RPMI7951 (cell line): ENCODE data around the gene HOOK2. TPM values are rescaled to one million over a fixed set of nuclear protein-coding genes. Genes with fewer than 3 reads are reported as not detected.

Experiments
- DNase-seq: peaks from one replicate; pipeline ENCODE4 v3.0.0-alpha.2; 2012; ENCODE audit warnings: low read depth
- total RNA-seq: library from RNA; depleted of rRNA; stranded (reverse); fragments of >200 nt; shearing (Covaris generic); gene quantifications from 2 replicates; pipeline ENCODE4 v1.2.3, GENCODE V29; 2014

Gene HOOK2
- total RNA-seq, 1 experiment from 2014 or later, result 4.0 TPM

GRCh38 chr19:12793290-12794195 lies 18.2 kb upstream of the HOOK2 start:
- DNase-seq, result peak; percentile 92

- DNase-seq, result no peak
Observed at GRCh38 chr19:12792853-12793289, 17.5 kb upstream of the HOOK2 start.

- DNase-seq, result peak; percentile 64
Observed at GRCh38 chr19:12792051-12792852, 16.9 kb upstream of the HOOK2 start.

DNA sequence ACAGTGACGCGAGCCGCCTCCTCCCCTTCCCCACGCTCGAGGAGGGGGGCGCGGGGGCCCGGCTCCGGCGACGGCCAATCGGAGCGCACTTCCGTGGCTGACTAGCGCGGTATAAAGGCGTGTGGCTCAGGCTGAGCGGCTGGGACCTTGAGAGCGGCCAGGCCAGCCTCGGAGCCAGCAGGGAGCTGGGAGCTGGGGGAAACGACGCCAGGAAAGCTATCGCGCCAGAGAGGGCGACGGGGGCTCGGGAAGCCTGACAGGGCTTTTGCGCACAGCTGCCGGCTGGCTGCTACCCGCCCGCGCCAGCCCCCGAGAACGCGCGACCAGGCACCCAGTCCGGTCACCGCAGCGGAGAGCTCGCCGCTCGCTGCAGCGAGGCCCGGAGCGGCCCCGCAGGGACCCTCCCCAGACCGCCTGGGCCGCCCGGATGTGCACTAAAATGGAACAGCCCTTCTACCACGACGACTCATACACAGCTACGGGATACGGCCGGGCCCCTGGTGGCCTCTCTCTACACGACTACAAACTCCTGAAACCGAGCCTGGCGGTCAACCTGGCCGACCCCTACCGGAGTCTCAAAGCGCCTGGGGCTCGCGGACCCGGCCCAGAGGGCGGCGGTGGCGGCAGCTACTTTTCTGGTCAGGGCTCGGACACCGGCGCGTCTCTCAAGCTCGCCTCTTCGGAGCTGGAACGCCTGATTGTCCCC lies 16.1 kb upstream of the HOOK2 start, which contains the start of gene JUNB:
JUNB (plus strand) TSS at position 142 of the 706 bp plus-strand sequence; CDS start at position 428, 286 bp downstream.
- peak; percentile 97 for DNase-seq

GRCh38 chr19:12790628-12791344 lies 15.4 kb upstream of the HOOK2 start:
- DNase-seq, result no peak

DNA sequence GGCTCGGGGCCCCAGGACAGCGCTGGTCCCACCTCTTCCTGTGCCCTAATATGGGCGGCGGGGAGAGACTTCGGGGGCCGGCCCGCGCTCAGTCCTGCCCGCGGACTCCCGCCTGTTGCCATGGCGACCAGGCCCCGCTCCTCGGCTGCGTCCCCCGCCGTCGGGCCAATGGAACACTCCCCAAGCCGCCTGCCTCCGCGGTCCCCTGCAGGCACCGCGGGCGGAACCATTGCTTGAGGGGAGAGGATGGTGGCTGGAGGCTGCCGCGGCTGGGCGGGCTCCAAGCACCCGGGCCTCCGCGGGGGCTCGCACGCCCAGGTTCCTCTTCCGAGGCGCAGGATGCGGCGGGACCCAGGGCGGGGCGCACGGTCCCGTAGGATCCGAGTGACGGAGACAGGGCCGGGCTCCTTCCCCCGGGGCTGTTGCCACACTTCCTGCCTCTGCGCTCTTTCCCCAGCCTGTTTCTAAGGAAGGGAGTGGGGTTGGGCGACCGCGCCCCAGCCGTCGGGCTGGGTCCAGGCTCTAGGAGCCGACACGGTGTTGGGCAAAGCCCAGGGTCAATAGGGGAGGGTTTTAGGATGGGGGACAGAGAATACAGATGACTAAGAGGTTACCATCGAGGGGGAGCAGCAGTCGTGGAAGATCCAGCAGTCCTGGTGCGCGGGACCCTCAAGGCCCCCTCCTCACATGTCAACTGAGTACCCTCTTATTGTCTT lies 14.7 kb upstream of the HOOK2 start:
- peak; percentile 97 for DNase-seq

- no peak for DNase-seq
Observed at GRCh38 chr19:12789098-12789903, 13.9 kb upstream of the HOOK2 start.

DNA sequence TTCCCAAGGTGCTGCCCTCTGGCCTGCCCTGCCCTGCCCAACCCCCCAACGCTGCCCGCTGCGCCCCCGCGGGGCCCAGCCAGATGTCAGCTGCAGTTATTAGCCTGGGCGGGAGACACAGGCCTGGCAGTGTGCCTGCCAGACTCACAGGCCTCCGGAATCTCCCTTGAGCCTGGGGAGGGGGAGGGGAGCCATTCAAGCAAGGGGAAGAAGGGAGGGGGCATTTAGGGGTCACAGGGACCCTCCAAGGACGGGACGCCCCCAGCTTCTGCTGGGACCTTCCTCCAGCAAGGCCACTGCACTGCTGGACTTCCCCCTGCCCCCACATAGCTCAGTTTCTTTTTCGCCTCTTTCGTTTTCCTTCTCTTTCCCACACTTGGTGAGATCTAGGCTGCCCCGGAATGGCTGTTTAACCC lies 13.3 kb upstream of the HOOK2 start:
- peak; percentile 83 for DNase-seq

GRCh38 chr19:12788042-12788681 lies 12.8 kb upstream of the HOOK2 start:
- no peak for DNase-seq

DNA sequence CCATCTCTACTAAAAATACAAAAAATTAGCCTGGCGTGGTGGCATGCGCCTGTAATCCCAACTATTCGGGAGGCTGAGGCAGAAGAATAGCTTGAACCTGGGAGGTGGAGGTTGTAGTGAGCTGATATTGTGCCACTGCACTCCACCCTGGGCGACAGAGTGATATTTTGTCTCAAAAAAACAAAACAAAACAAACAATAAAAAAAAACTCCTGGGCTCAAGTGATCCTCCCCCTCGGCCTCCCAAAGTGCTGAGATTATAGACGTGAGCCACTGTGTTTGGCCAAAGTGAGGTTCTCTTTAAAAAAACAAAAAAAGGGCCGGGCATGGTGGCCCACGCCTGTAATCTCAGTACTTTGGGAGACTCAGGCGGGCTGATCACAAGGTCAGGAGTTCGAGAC lies 12.1 kb upstream of the HOOK2 start:
- no peak for DNase-seq

- DNase-seq, result no peak
Observed at GRCh38 chr19:12786952-12787351, 11.6 kb upstream of the HOOK2 start.

- DNase-seq, result peak; percentile 46
Observed at GRCh38 chr19:12786141-12786870, 11.0 kb upstream of the HOOK2 start.

- DNase-seq, result no peak
Observed at GRCh38 chr19:12785431-12786031, 10.2 kb upstream of the HOOK2 start.

DNA sequence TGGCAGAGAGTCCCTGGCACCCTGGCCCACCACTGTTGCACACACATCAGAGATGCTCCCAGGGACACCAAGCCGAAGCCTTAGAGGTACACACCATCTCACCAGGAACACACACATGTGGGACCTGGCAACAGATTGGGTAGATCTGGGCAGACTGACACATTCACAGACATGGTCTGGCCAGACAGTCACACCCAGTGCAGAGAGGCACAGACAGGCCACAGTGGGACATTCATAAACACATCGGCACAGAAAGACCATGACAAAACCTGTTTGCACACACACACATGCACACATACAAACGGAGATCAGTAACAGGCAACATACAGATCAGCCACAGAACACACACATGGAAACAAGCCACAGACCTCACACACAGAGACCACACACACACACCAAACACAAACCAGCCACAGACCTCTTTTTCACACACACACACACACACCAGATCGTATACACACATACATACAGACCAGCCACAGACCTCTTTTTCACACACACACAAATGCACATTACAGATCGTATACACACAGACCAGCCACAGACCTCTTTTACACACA lies 9.6 kb upstream of the HOOK2 start:
- no peak for DNase-seq

GRCh38 chr19:12784394-12784870 lies 9.1 kb upstream of the HOOK2 start:
- no peak for DNase-seq

GRCh38 chr19:12783849-12784393 lies 8.6 kb upstream of the HOOK2 start:
- no peak for DNase-seq

- no peak for DNase-seq
Observed at GRCh38 chr19:12783291-12783848, 8.0 kb upstream of the HOOK2 start.
